ENCODE data around the gene HBG1. TPM values are rescaled to one million over a fixed set of nuclear protein-coding genes. Genes with fewer than 3 reads are reported as not detected.

HBG1 gene
- polyA plus RNA-seq, 1 experiment, result not detected

GRCh38 chr11:5200582-5200981, 49.1 kb downstream of the HBG1 start, which contains the start of gene OR51V1:
Gene OR51V1 (minus strand): TSS chr11:5200682. CDS start chr11:5200682, 0 bp downstream.
- no peaks in the 10 kb centered on the region for H3K27me3 ChIP-seq (ENCODE audit: control insufficient read depth, insufficient read depth, low read length)
- no peak for DNase-seq (ENCODE audit: low read depth)
- ChIA-PET CTCF (interaction anchor here (2.4 to 4.5 kb wide), 2 partner anchors 170 to 179 kb away, joined by 9 to 22 read pairs; no protein-coding TSS in a partner anchor), POLR2A (no interaction called here)
- no peak within 1 kb of the TSS for H3K4me3 ChIP-seq (ENCODE audit: low read depth, low read length)
- TF ChIP-seq, protein P1, sequence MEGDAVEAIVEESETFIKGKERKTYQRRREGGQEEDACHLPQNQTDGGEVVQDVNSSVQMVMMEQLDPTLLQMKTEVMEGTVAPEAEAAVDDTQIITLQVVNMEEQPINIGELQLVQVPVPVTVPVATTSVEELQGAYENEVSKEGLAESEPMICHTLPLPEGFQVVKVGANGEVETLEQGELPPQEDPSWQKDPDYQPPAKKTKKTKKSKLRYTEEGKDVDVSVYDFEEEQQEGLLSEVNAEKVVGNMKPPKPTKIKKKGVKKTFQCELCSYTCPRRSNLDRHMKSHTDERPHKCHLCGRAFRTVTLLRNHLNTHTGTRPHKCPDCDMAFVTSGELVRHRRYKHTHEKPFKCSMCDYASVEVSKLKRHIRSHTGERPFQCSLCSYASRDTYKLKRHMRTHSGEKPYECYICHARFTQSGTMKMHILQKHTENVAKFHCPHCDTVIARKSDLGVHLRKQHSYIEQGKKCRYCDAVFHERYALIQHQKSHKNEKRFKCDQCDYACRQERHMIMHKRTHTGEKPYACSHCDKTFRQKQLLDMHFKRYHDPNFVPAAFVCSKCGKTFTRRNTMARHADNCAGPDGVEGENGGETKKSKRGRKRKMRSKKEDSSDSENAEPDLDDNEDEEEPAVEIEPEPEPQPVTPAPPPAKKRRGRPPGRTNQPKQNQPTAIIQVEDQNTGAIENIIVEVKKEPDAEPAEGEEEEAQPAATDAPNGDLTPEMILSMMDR (IDR thresholded peaks at IDR 0.05; ENCODE audit: insufficient read depth, low read depth, low read length), result no peak
- no peaks in the 10 kb centered on the region for H3K36me3 ChIP-seq (ENCODE audit: control insufficient read depth, insufficient read depth, low read length)

GRCh38 chr11:5198285-5198684, 51.4 kb downstream of the HBG1 start:
- ChIA-PET CTCF (interaction anchor here (1.5 kb wide), 1 partner anchor 183 kb away, joined by 6 read pairs; no protein-coding TSS in a partner anchor), POLR2A (no interaction called here)
- Histone ChIP-seq H3K36me3 (ENCODE audit: control insufficient read depth, insufficient read depth, low read length) (no peaks in the 10 kb centered on the region), H3K27me3 (ENCODE audit: control insufficient read depth, insufficient read depth, low read length) (no peaks in the 10 kb centered on the region), H3K4me3 (ENCODE audit: low read depth, low read length) (no peak overlapping the region)
- DNase-seq (ENCODE audit: low read depth), result no peak
- TF ChIP-seq, protein P1 (IDR thresholded peaks at IDR 0.05; ENCODE audit: insufficient read depth, low read depth, low read length), result no peak

Other genes with a start within 250 kb of the HBG1 start
- gene OR52J3, start 203.3 kb downstream of the HBG1 start, polyA plus RNA-seq (2011; rRNA removed), result not detected in 2 replicates
- gene OR52E2, start 190.2 kb downstream of the HBG1 start, polyA plus RNA-seq (2011; rRNA removed), result not detected in 2 replicates
- not detected in 2 replicates for gene OR52E1, start 180.3 kb downstream of the HBG1 start, polyA plus RNA-seq (2011; rRNA removed)
- not detected in 2 replicates for gene OR52A5, start 111.5 kb downstream of the HBG1 start, polyA plus RNA-seq (2011; rRNA removed)
- not detected in 2 replicates for gene OR52A1, start 95.1 kb downstream of the HBG1 start, polyA plus RNA-seq (2011; rRNA removed)
- not detected in 2 replicates for gene OR51V1, start 49.2 kb downstream of the HBG1 start, polyA plus RNA-seq (2011; rRNA removed)
- gene HBB, start 22.8 kb downstream of the HBG1 start, polyA plus RNA-seq (2011; rRNA removed), result not detected in 2 replicates
- gene HBD, start 15.4 kb downstream of the HBG1 start, polyA plus RNA-seq (2011; rRNA removed), result 0.56 and 1.0 TPM in 2 replicates
- not detected in 2 replicates for gene HBG2, start 4.9 kb upstream of the HBG1 start, polyA plus RNA-seq (2011; rRNA removed)
- gene HBE1, start 20.1 kb upstream of the HBG1 start, polyA plus RNA-seq (2011; rRNA removed), result not detected in 2 replicates
- gene OR51B4, start 52.1 kb upstream of the HBG1 start, polyA plus RNA-seq (2011; rRNA removed), result not detected in 2 replicates
- gene OR51B2, start 74.4 kb upstream of the HBG1 start, polyA plus RNA-seq (2011; rRNA removed), result not detected in 2 replicates
- 0.05 TPM in 1 of 2 replicates, not detected in the other for gene OR51B5, start 93.7 kb upstream of the HBG1 start, polyA plus RNA-seq (2011; rRNA removed)
- not detected in 2 replicates for gene OR51B6, start 101.7 kb upstream of the HBG1 start, polyA plus RNA-seq (2011; rRNA removed)
- gene OR51M1, start 134.0 kb upstream of the HBG1 start, polyA plus RNA-seq (2011; rRNA removed), result not detected in 2 replicates
- not detected in 2 replicates for gene OR51Q1, start 172.3 kb upstream of the HBG1 start, polyA plus RNA-seq (2011; rRNA removed)
- gene OR51I1, start 191.7 kb upstream of the HBG1 start, polyA plus RNA-seq (2011; rRNA removed), result not detected in 2 replicates
- not detected in 2 replicates for gene OR51I2, start 199.5 kb upstream of the HBG1 start, polyA plus RNA-seq (2011; rRNA removed)
- gene OR52D1, start 238.8 kb upstream of the HBG1 start, polyA plus RNA-seq (2011; rRNA removed), result not detected in 2 replicates

Data from BJ (cell line).